GM21786 (cell line): Measurements from ENCODE around the gene GALNT2.

ENCODE experiments used
- ATAC-seq: cut with Tn5 transposase; IDR thresholded peaks from one replicate; pipeline ENCODE4 v1.9.1; 2021; ENCODE audit not compliant: unreplicated experiment

GALNT2 gene

DNA sequence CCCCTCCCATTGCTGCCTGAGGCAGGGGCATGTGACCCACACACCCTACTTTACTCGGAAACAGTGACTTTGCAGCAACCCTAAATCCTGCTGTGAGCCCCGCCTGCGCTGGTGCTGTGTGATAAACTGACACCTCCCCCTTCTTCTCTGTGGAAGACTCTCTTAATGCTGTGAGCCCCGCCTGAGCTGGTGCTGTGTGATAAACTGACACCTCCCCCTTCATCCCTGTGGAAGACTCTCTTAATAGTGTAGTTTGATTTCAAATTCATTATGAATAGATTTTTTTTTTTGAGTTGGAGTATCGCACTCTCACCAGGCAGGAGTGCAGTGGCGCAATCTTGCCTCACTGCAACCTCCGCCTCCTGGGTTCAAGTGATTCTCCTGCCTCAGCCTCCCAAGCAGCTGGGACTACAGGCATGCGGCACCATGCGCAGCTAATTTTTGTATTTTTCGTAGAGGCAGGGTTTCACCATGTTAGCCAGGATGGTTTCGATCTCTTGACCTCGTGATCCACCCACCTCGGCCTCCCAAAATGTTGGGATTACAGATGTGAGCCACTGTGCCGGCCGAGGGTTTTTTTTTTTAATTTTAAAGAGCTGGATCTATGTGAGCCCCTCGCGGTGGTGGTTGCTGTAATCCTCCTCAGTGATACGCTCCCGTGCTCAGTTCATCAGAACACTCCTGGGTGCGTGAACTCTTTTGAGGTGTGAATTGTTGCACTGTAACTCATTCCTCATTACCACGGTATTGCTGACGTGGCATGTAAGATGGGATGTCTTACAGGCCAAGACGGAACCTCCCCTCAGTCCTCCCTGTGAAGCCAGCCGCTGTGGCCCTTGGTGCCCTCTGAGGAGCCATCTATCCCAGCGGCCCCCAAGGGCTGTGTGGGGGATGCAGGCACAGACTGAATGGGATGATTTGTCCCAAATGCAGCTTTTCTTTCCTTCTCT, 60.3 kb downstream of the GALNT2 start:
- no peak for ATAC-seq

DNA sequence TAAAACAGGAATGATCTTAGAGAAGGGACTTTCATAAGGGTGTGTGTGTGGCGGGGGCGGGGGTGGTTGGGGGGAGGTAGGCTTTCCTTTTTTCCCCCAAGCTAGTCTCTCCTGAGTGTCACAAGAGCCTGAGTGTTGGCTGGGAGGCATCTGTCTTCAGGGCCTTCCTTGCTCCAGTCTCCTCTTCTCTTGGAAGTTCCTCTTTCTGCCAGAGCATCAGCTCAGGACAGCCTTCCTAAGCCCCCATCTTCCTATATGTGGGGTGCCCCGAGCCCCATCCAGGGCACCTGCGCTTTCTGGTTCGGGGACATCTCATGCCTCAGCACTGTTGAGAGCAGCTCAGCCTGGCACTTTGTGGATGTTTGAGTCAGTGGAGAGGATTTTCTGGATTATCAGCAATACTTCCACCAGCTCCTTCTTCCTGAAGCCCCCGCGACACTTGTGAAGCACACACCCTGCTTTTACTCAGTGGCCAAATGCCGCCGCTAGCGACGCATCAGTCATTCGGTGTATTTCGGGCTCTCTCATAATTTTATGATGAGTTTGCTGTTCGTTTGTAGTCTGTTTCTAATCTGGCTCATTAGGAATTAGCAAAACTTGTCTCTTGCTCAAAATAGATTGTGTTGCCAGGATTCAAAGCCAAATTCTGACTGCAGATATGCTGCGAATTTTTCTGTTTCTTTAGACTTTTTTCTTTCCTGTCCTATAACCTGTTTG, 61.7 kb downstream of the GALNT2 start:
- no peak for ATAC-seq

DNA sequence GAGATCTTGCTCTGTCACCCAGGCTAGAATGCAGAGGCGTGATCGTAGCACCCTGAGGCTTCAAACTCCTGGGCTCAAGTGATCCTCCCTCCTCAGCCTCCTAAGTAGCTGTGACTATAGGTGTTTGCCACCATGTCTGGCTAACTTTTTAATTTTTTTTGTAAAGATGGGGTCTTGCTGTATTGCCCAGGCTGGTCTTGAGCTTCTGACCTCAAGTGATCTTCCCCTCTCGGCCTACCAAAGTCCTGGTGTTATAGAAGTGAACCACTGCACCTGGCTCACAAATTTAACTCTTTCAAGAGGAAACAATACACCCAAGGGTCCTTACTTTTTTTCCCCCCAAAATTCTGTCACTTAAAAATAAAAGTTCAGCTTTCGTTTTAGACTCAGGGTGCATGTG, 62.3 kb downstream of the GALNT2 start:
- ATAC-seq: no peak

DNA sequence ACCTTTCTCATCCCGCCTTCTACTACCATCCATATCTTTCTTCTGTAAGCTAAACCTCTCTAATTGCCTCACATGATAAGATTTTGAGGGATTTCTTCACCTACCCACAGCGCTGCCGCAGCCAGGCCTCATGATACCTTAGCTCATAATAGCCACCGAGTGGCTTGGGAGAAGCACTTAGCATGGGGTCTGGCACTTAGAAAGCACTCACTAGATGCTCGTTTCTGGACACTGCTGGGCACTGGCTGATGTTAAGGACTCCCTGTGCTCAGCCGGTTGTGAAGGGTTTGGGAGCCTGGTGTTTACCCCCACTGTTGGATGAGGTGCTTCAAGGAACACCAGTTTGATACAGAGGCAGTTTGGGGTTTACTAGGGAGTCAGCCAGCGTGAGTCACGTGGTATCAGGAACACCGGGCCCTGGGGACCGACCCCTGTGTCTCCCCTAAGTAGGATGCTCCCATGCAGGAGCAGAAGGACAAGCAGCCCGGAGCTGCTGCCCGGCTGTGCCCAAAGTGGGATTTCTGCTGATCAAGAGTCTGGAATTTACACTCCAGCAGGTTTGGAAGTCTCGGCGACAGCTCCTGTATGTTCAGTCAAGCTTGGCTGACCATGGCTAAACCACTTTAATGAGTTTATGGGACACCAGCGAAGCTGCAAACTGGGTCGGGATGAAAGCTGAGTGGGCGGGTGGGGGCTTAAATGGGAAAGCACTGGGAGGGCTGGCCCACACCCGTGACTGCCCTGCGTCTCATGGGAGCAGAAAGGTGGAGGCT, 63.3 kb downstream of the GALNT2 start:
- no peak for ATAC-seq

DNA sequence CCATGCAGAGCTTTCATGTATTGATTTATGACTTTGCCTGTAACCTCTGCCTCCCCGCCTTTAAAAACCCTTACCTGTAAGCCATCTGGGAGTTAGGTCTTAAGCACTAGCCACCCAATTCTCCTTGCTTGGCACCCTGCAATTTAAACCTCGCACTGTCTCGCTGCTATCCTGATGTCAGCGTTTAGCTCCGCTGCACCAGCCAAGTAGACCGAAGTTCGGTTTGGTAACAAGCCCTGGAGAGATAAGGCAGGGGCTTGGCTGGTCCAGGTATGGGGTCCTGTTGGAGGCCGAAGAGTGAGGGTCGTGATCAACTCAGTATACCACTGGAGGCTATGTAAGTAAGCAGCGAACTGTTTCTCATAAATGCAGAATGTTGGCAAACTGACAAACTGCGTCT, 64.4 kb downstream of the GALNT2 start:
- ATAC-seq: no peak

DNA sequence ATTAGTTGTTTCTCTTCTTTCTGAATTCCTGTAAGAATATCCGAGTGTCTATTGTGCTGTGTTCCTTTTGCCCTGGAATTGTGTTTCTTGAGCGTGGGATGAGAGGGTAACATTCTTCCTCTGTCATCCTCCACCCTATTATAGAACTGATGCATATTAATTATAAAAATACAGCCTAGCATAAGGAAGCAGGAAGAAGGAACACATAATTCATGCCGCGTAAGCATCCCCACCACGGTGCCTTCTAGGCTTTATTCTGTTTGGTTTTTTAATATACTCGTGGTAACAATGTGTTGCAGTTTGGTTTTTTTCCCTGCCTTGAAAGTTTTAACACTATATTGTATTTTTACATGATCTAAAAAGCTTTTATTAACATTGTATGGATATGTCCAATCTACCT, 65.7 kb downstream of the GALNT2 start:
- ATAC-seq: no peak

DNA sequence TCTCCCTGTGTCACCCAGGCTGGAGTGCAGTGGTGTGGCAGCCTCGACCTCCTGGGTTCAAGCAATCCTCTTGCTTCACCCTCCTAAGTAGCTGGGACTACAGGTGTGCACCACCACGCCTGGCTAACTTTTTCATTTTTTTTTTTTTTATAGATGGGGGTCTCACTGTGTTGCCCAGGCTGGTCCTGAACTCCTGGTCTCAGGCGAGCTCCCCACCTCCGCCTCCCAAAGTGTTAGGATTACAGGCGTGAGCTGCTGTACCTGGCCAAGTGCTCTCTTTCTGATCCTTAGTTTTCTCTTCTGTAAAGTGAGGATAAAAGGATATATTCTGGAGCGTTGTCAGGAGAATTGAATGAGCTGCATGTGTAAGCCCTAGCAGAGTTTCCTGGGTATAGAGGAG, 68.7 kb downstream of the GALNT2 start:
- no peak for ATAC-seq

DNA sequence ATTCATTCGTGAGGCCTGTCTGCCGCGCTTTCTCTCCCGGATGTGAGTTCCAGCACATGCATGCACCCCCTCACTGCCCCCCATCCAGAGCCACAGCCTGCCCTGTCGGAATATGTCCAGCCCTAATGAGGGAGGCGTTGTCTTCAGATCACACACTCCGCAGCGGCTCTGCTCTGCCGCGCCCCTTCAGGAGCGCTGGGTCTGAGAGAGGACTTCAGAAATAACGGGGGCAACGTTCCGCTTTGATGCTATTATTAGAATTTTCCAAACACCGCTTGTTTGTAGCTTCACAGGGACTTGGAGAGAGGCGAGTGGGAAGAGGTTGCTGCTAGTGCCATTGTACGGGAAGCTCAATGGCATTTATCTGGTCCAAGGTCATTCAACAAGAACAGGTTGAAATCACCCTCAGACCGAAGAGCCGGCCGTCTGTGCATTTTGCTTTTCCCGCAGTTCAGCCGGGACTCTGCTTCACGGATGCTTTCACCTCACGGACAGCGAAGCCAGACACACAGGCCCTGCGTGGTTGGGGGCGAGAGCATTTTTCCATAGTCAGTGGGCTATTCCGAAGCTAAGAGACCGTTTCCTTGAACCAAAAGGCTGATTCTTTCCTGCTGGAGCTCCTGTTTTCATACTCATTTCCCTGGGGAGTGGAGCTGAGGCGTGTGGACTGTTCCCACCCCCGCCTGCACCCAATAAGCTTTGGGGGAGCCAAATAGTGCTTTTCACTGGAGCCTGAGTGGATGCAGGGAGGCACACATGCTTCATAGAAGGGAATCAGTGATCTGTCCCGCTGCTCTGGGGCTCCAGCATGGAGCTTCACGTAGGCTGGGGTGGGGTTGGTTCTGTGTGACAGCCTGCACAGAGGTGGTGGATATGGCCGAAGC, 69.7 kb downstream of the GALNT2 start:
- no peak for ATAC-seq

DNA sequence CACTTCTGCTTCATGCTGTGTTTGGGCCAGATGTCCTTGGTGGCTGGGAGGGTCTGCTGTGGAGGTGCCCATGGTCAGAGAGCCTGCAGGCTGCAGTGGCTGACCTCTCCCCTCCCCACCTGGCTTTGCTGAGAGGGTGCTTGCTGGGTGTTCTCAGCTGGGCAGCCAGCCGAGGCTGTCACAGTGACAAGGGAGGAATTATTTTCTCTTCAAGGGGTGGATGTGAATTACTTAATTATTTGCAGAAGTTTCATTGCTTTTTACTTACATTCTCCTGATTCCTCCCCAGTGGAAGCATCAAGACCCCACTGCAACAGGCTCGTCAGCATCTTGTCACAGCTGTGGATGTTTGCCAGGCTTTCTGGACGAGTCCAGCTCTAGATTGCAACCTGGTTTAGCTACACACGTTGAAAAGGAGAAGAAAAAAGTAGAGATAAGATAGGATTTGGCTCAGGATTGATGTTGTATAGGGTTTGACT, 70.3 kb downstream of the GALNT2 start:
- no peak for ATAC-seq

DNA sequence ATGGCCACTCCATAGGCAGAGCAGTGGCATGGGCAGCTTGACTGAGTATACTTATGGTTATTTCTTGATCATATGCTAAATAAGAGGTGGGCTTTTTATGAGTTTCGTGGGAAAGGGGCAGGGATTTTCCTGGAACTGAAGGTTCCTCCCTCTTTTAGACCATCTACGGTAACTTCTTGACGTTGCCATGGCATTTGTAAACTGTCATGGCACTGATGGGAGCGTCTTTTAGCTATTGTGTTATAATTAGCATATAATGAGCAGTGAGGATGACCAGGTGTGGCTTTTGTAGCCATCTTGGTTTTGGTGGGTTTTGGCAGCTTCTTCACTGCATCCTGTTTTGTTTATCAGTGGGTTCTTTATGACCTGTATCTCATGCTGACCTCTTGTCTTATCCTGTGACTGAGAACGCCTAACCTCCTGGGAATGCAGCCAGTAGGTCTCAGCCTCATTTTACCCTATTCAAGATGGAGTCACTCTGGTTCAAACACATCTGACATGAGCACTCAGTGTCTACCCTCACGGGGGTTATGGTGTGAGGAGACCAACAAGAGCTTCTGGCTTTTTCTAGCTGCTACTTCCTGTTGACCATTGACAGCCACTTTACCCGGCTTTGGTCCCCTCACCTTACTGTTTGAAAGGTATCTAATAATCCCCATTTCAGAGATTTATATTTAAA, 71.7 kb downstream of the GALNT2 start:
- ATAC-seq: no peak

DNA sequence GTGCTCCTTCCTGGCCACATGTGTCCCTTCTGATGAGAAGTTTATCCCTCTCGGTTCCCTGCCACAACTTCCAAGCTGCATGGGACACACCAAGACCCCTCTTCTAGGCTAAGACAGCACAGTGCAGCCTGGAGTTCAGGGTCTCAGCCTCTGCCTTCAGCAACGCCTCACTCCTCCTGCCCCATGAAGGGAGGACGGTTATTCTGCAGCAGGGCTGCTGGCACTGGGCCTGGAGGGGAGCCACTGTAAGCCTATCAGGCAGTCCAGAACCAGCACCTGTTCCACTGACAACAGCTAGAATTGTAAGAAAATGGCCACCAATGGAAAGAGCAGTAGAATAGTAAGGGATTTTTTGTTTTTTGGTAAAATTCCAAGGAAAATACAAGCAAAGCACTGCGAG, 72.3 kb downstream of the GALNT2 start:
- no peak for ATAC-seq

DNA sequence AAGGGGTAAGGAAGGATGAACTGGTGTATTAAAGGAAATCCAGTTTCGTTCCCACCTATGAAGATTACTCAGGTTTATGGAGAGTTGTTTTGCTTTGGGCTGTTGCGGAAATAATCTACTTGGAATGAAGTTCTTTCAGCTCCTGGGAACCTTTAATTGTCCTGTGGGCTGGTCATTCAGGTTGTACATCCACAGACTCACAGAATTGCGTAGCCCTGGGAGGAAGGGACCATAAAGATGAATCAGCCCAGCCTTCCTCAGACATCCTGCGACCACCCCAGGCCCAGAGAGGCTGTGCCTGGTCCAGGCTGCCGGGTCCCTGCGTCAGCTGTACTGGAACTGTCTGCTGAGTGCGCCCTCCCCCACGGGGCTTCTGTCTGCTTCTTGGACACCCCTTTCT, 72.7 kb downstream of the GALNT2 start:
- ATAC-seq: no peak

DNA sequence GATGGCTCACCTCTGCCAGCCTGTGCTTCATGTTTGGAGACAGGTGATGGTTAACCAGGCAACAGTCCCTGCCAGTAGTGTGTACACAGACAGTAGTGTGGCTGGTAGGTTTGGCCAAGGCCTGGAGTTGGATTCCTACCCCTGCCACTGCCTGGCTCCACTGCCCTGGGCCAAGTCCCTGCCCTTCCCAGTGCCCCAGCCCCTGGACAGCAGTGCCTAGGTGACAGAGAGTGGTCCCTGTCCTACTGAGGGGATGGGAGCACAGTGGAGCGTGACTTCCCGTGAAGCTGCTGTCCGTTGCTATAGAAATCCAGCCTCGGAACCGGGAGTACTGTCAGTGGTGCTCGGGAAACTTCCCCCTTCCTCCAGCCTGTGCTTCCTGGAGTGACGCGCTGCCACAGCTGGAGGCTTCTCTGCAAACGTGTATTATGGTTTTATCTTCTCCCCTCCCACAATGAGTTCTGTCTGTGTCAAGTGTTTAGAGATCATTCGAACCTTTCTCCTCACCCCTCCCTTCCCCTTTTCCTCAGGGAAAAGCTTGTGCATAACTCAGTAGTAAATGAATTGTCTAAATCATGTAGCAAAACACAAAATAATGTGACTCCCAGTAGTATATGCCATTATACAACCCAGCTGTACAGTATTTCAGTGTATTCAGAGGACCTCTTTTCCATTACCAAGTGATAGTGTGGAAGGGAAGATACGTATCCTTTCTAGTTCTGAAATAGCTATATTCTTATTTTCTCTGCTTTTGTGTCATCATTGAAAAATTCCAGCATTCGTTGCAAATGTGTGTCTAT, 73.4 kb downstream of the GALNT2 start:
- ATAC-seq: no peak

DNA sequence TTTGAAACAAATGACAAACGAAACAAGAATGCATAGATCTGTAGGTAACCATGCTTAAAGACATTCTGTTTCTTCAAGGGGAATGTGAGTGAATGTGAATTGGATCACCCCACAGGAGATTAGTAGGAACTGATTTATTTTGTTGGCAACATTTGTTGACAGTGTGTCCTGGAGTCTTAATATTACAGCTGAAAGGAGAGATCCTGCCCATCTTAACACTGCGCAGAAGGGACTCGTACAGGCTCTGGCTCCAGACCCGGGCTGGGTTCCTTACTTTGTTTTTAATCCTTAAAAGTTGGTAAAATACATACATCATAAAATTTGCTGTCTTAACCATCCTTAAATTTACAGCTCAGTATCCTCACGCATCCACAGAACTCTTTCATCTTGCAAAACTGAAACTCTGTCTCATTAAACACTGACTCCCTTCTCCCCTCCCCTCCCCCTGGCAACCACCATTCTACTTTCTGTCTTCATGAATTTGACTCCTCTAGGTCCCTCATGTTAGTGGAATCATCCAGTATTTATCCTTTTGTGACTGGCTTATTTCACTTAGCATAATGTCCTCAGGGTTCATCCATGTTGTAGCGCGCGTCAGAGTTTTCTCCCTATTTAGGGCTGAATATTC, 74.1 kb downstream of the GALNT2 start:
- no peak for ATAC-seq

DNA sequence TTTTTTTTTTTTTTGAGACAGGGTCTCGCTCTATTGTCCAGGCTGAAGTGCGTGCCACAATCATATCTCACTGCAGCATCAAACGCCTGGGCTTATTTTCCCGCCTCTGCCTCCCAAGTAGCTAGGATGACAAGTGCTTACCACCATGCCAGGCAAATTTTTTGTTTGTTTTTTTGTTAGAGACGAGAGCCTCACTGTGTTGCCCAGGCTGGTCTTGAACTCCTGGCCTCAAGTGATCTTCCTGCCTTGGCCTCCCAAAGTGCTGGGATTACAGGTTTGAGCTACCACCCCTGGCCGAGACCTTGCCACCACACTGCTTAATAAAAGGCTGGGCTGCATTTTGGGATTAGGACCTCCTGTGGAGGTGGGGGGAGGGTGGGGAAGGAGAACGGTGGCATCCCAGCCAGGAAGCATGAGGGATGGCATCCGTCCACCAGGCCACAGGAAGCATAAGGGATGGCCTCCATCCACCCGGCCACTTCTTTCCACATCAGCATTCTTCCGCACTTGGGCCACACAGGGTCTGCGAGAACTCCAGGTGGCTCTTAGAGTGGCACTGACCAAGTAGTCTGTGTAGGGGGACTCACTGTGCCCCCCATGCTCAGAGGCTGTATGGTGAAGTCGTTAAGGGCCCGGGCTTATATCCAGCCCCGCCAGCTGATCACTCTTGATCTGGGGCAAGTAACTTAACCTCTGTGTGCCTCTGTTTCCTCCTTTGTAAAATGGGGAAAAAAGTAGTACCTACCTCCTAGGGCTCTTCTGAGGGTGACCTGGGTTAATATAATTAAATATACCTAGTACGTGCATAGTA, 75.0 kb downstream of the GALNT2 start:
- no peak for ATAC-seq

DNA sequence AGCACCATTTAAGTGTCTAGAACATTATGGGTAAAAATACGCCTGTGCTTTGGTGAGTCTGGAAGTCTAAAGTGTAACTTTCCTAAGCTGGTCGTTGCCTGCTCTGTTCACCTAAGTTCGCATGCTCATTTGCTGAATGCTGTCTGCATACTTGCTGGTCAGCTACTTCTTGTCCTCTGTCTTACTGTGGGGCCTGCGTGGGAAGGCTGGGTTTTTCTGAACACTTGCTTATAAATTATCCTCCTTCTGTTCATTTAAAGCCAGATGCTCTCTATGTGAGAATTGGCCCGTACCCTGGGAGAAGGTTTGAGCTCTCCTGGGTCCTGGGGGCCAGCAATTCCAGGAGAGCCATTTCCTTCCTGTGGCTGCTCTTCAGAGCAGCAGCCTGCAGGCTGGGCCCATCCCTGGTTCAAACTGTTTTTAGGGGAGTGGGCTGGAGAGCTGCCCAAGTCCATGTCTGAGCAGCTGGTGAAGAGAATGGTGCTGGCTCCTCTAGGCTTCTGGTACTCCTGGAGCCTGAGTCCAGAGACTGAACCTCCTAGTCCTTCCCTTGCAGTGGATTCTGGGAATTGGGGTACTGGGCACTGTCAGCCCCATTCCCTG, 75.7 kb downstream of the GALNT2 start:
- ATAC-seq: no peak

DNA sequence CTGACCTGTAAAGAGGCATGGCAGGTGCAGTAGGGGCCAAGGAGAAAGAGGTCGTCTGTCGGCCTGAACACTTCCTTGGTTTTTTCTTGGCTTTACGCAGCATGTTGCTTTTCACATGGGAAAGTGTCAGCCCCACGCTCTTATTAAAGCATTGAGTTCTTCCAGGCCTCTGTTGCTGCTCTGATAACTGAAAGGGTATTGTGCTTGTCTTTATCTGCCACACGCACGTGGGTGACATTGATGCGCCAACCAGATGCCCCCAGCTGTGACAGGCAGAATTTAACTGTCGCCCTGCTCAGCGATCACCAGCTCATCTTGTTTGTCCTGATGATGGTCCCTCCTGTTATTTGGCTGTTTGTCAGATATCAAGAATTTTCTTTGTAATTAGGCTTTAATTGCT, 76.5 kb downstream of the GALNT2 start:
- no peak for ATAC-seq
